IPS-NIHi11 (cell line): ENCODE data around the gene PTPRA.
"Not testable (repeated sequence)": the region's sequence is repeated elsewhere in the genome, so short reads cannot be mapped to it uniquely, and the experiment has no call there.

Experiments used
- DNase-seq: peaks from one replicate; pipeline ENCODE4 v3.0.0; 2012; ENCODE audit warnings: mixed read lengths, low spot score

The PTPRA gene

GRCh38 chr20:3074812-3075211 is 201.5 kb downstream of the PTPRA start:
- DNase-seq: no peak

- not testable (repeated sequence) for DNase-seq
These were observed 202.0 kb downstream of the PTPRA start for GRCh38 chr20:3075315-3075714.

- no peak for DNase-seq
These were observed 204.4 kb downstream of the PTPRA start for GRCh38 chr20:3077618-3078134.

- peak; percentile 17 for DNase-seq
These were observed 207.7 kb downstream of the PTPRA start for GRCh38 chr20:3080939-3081388.

- peak; percentile 3 for DNase-seq
These were observed 208.4 kb downstream of the PTPRA start for GRCh38 chr20:3081641-3082040.

- peak; percentile 50 for DNase-seq
These were observed 209.1 kb downstream of the PTPRA start for GRCh38 chr20:3082306-3082951.

- peak; percentile 68 for DNase-seq
These were observed 210.0 kb downstream of the PTPRA start for GRCh38 chr20:3082955-3083952.

- DNase-seq: peak; percentile 32
These were observed 211.2 kb downstream of the PTPRA start, which contains the start of gene AVP for GRCh38 chr20:3084283-3084985. TSS of gene AVP (minus strand) at chr20:3084724. CDS start at chr20:3084674, 50 bp downstream.

GRCh38 chr20:3084986-3085360 is 211.7 kb downstream of the PTPRA start:
- DNase-seq: peak; percentile 7

- DNase-seq: no peak
These were observed 212.3 kb downstream of the PTPRA start for GRCh38 chr20:3085571-3086072.

- DNase-seq: no peak
These were observed 214.8 kb downstream of the PTPRA start for GRCh38 chr20:3088031-3088430.
